GM12878 (cell line): ENCODE measurements around the gene SLC35F3. TPM values are rescaled to one million over a fixed set of nuclear protein-coding genes. Genes with fewer than 3 reads are reported as not detected.
"Not testable (repeated sequence)": the region's sequence is repeated elsewhere in the genome, so short reads cannot be mapped to it uniquely, and the experiment has no call there.

Experiments
- ATAC-seq: fragments of 200-7000 bp; cut with Tn5 transposase; 3 replicates; pipeline ENCODE4 v1.9.1; 2020; ENCODE audit warnings: mild to moderate bottlenecking, moderate library complexity
- BruUV-seq: library from RNA; stranded (reverse); fragments of 400-500 nt; replicated peaks from 2 replicates; lab custom pipeline; 2021; lab: Mats Ljungman, UMichigan
- CTCF ChIA-PET: fragments of 300-600 bp; sonication (Branson Sonifier 250); formaldehyde crosslinking; extraction: SDS; loops from one replicate; lab custom pipeline; 2021; ENCODE audit warnings: inconsistent platforms; lab: Yijun Ruan, JAX
- POLR2A ChIA-PET: fragments of 350-600 bp; formaldehyde crosslinking; extraction: SDS; loops from one replicate; lab custom pipeline; 2021; ENCODE audit warnings: inconsistent platforms; lab: Charles Lee
- RAD21 ChIA-PET: fragments of 300-600 bp; sonication (Branson Sonifier 250); formaldehyde crosslinking; loops from one replicate; lab custom pipeline; 2023; ENCODE audit warnings: antibody characterized with exemption; ENCODE audit not compliant: unreplicated experiment; lab: Charles Lee
- SMC1A ChIA-PET: fragments of 300-600 bp; sonication (Branson Sonifier 250); formaldehyde crosslinking; loops from one replicate; lab custom pipeline; 2023; ENCODE audit not compliant: unreplicated experiment, uncharacterized antibody; lab: Charles Lee
- DNase-seq: peaks from one replicate; pipeline ENCODE4 v3.0.0-alpha.2; 2011; ENCODE audit warnings: low read depth, low spot score
- FAIRE-seq: peaks from 3 replicates; lab custom pipeline; 2011; peaks lifted over from hg19 to GRCh38; lab: Jason Lieb, UNC
- H2AFZ ChIP-seq: 2 replicates; pipeline ENCODE4 v1.6.0; 2011; ENCODE audit warnings: low read depth, low read length, control low read depth; ENCODE audit not compliant: control insufficient read depth
- H3K27ac ChIP-seq: 2 replicates; pipeline ENCODE4 v1.5.1; 2011; ENCODE audit warnings: control low read depth; ENCODE audit not compliant: control insufficient read depth, insufficient read depth
- H3K27me3 ChIP-seq, 2 experiments: replicated peaks in 1 of 2; 2 replicates each; pipeline versions ENCODE4 v1.6.0 to v1.6.1; 2011; ENCODE audit warnings: low read length in 1 of 2; ENCODE audit not compliant: control insufficient read depth in 2 of 2, insufficient read depth in 2 of 2
- H3K36me3 ChIP-seq, 2 experiments: 2 replicates each; pipeline ENCODE4 v1.5.1; 2011; ENCODE audit warnings: low read length in 1 of 2; ENCODE audit not compliant: control insufficient read depth in 2 of 2, insufficient read depth in 2 of 2
- H3K4me1 ChIP-seq: 2 replicates; pipeline ENCODE4 v1.6.1; 2011; ENCODE audit warnings: mild to moderate bottlenecking, low read length, moderate library complexity, mixed read lengths; ENCODE audit not compliant: control insufficient read depth, insufficient read depth
- H3K4me2 ChIP-seq: 2 replicates; pipeline ENCODE4 v1.6.0; 2011; ENCODE audit warnings: control low read depth; ENCODE audit not compliant: control insufficient read depth, insufficient read depth
- H3K4me3 ChIP-seq: fragments of 200-600 bp; sonication (generic); 2 replicates; pipeline ENCODE4 v1.5.1; 2016
- H3K79me2 ChIP-seq: 2 replicates; pipeline ENCODE4 v1.6.0; 2011; ENCODE audit warnings: low read length; ENCODE audit not compliant: control insufficient read depth, insufficient read depth
- H3K9ac ChIP-seq: 2 replicates; pipeline ENCODE4 v1.8.0; 2011; ENCODE audit warnings: low read length, control low read depth, mixed read lengths; ENCODE audit not compliant: control insufficient read depth, insufficient read depth
- H3K9me3 ChIP-seq: replicated peaks from 3 replicates; pipeline ENCODE4 v1.5.1; 2011; ENCODE audit warnings: mild to moderate bottlenecking, low read length; ENCODE audit not compliant: control insufficient read depth, insufficient read depth
- H4K20me1 ChIP-seq: 2 replicates; pipeline ENCODE4 v1.6.0; 2011; ENCODE audit not compliant: control insufficient read depth, insufficient read depth
- CTCF ChIP-seq, 3 experiments: IDR thresholded peaks in 2 of 3; conservative IDR thresholded peaks in 1 of 3; 2 replicates each; pipeline ENCODE4 v1.5.1; 2011; ENCODE audit warnings: low read depth in 3 of 3, low read length in 3 of 3, mild to moderate bottlenecking in 3 of 3, control low read depth in 2 of 3, moderate library complexity in 2 of 3, inconsistent platforms in 1 of 3, mixed read lengths in 1 of 3; ENCODE audit not compliant: control insufficient read depth in 2 of 3, insufficient read depth in 1 of 3; ENCODE audit errors: extremely low read depth in 1 of 3
- HSF1 ChIP-seq: fragments of 150-350 bp; IDR thresholded peaks from 2 replicates; pipeline ENCODE4 v1.6.1; 2014; ENCODE audit warnings: mild to moderate bottlenecking, low read depth, low read length
- MEF2B ChIP-seq: fragments of 450-650 bp; IDR thresholded peaks from 2 replicates; pipeline ENCODE4 v1.6.1; 2018; ENCODE audit warnings: mild to moderate bottlenecking, moderate library complexity; ENCODE audit not compliant: partially characterized antibody, poor library complexity, severe bottlenecking
- RAD21 ChIP-seq: IDR thresholded peaks from 2 replicates; pipeline ENCODE4 v1.6.1; 2011; ENCODE audit warnings: mild to moderate bottlenecking, low read depth, low read length, moderate library complexity; ENCODE audit not compliant: insufficient read depth
- SPI1 ChIP-seq: IDR thresholded peaks from 2 replicates; pipeline ENCODE4 v1.6.1; 2011; ENCODE audit warnings: low read depth, mild to moderate bottlenecking, low read length, moderate library complexity, borderline replicate concordance; ENCODE audit not compliant: insufficient read depth
- USF2 ChIP-seq: IDR thresholded peaks from 2 replicates; pipeline ENCODE4 v1.6.1; 2011; ENCODE audit warnings: low read depth, low read length, improper control_type of control experiment, borderline replicate concordance
- YY1 ChIP-seq: IDR thresholded peaks from 2 replicates; pipeline ENCODE4 v1.6.1; 2011; ENCODE audit warnings: low read depth, mild to moderate bottlenecking, low read length
- WGBS: methylation state at CpG from one replicate; pipeline ENCODE4 v1.1.6; 2016; ENCODE audit warnings: low lambda C conversion rate; ENCODE audit not compliant: insufficient replicate concordance, insufficient coverage; ENCODE audit errors: missing lambda C conversion rate; 5-methylcytosine and 5-hydroxymethylcytosine counted together
- in situ Hi-C: fragments of 300-500 bp; cut with MboI; formaldehyde crosslinking; loops from 9 replicates; pipeline ENCODE4 v1.14.3; 2018; ENCODE audit warnings: mixed read lengths
- intact Hi-C: fragments of 100-400 bp; cut with micrococcal nuclease; formaldehyde crosslinking; loops from one replicate; pipeline ENCODE4 v1.14.2; 2022; ENCODE audit not compliant: unreplicated experiment
- polyA plus RNA-seq, 11 experiments: library from polyadenylated mRNA; depleted of rRNA in 4 of 11; unstranded in 6 of 11; stranded (reverse) in 5 of 11; fragments of >200 nt; fragmentation: Nextera tagmentation in 4 of 11; fragmentation: Illumina TruSeq in 1 of 11; extraction: Ambion mirVana in 4 of 11; extraction: Trizol in 1 of 11; gene quantifications; 1 replicate in 1 of 11; 2 replicates in 10 of 11; pipeline versions ENCODE4 v1.2.1 to v1.2.3, GENCODE V29; 2011 to 2016; ENCODE audit warnings: inconsistent platforms in 2 of 11, missing spikeins in 2 of 11, low read depth in 1 of 11
- total RNA-seq, 4 experiments: library from RNA; depleted of rRNA in 3 of 4; stranded (reverse); fragments of >200 nt in 3 of 4; fragmentation: Illumina TruSeq in 1 of 4; extraction: Trizol in 1 of 4; gene quantifications; 2 replicates each; pipeline versions ENCODE4 v1.2.1 to v1.2.3, GENCODE V29; 2013 to 2021

The SLC35F3 gene
- total and polyA plus RNA-seq, 10 of the 15 experiments (the other 5 are each of a cell fraction or from before 2014, with no cell fraction given) = 1.0 to 8.6 (median 5.7) TPM

GRCh38 chr1:234211855-234212254, 307.4 kb downstream of the SLC35F3 start:
- FAIRE-seq, H3K4me3 ChIP-seq, H3K79me2 ChIP-seq, DNase-seq, H3K9me3 ChIP-seq, H3K4me2 ChIP-seq, H2AFZ ChIP-seq, BruUV-seq, H3K27ac ChIP-seq, H3K27me3 ChIP-seq, H3K36me3 ChIP-seq, POLR2A ChIA-PET, H4K20me1 ChIP-seq, H3K9ac ChIP-seq, ATAC-seq: not testable (repeated sequence)
- in situ Hi-C loops = loop anchor here (25.0 kb wide), 1 partner anchor 100 kb away; no protein-coding TSS in a partner anchor
- WGBS = 0% methylated on average over 2 of the region's 2 CpGs
- intact Hi-C loops = loop anchor here (1.0 to 10.0 kb wide), 3 partner anchors 57 to 263 kb away; partner anchors contain the start of gene TARBP1
- RAD21 ChIA-PET = interaction anchor here (3.1 to 4.5 kb wide), 2 partner anchors 97 to 101 kb away, joined by 13 to 84 read pairs; no protein-coding TSS in a partner anchor
- CTCF ChIA-PET = interaction anchor here (1.0 to 12.6 kb wide), 8 partner anchors 11 to 113 kb away, joined by 3 to 312 read pairs (median 11); no protein-coding TSS in a partner anchor
- peaks cover 32% of the 10 kb centered on the region for H3K4me1 ChIP-seq
- SMC1A ChIA-PET = interaction anchor here (1.1 to 9.0 kb wide), 5 partner anchors 31 to 115 kb away, joined by 3 to 128 read pairs (median 15); no protein-coding TSS in a partner anchor

- no peak overlapping the region for H3K9ac ChIP-seq
- H3K4me1 ChIP-seq = peaks cover 34% of the 10 kb centered on the region
- no peaks in the 10 kb centered on the region; the same call in none of the 2 replicates for H3K79me2 ChIP-seq
- H3K9me3 ChIP-seq = peaks cover 2% of the 10 kb centered on the region; the same call in 2 of the 3 replicates
- H3K27ac ChIP-seq = no peak overlapping the region
- ATAC-seq (peak; percentile 55), FAIRE-seq (peak; percentile 79), DNase-seq (peak; percentile 28)
- POLR2A ChIA-PET = no interaction called here
- H3K4me2 ChIP-seq = peak overlapping the region; percentile 22
- 49% methylated on average over 4 of the region's 4 CpGs for WGBS
- intact Hi-C loops (loop anchor here (1.0 to 10.0 kb wide), 4 partner anchors 58 to 262 kb away; partner anchors contain the start of gene TARBP1), in situ Hi-C loops (loop anchor here (25.0 kb wide), 1 partner anchor 99 kb away; no protein-coding TSS in a partner anchor)
- no peaks in the 10 kb centered on the region for H4K20me1 ChIP-seq
- SMC1A ChIA-PET = interaction anchor here (0.7 to 9.0 kb wide), 11 partner anchors 9 to 119 kb away, joined by 3 to 128 read pairs (median 5); no protein-coding TSS in a partner anchor
- CTCF ChIA-PET = interaction anchor here (0.6 to 12.6 kb wide), 26 partner anchors 9 to 1559 kb away, joined by 3 to 312 read pairs (median 4); no protein-coding TSS in a partner anchor
- no peaks in the 10 kb centered on the region for H3K27me3 ChIP-seq
- H2AFZ ChIP-seq = no peak overlapping the region
- no peaks in the 10 kb centered on the region for H3K36me3 ChIP-seq
- H3K4me3 ChIP-seq = no peak overlapping the region
- no TSS peak for BruUV-seq
- RAD21 ChIA-PET = interaction anchor here (0.7 to 4.5 kb wide), 14 partner anchors 17 to 266 kb away, joined by 3 to 84 read pairs (median 3); partner anchors contain the start of gene TARBP1
- TF ChIP-seq RAD21 = peak; percentile 79
- TF ChIP-seq SPI1 = no peak
- no peak for TF ChIP-seq USF2
- TF ChIP-seq CTCF (IDR thresholded peaks at IDR 0.05 in 2 of 3, conservative IDR thresholded peaks at IDR 0.05 in 1 of 3; ENCODE audit: control insufficient read depth in 2 of 3, extremely low read depth in 1 of 3, insufficient read depth in 1 of 3, low read depth in 3 of 3, low read length in 3 of 3) = peak; percentile 68 to 72 (median 68)
- no peak for TF ChIP-seq HSF1
- no peak for TF ChIP-seq MEF2B
- no peak for TF ChIP-seq YY1
Measured at GRCh38 chr1:234212764-234213657, 308.5 kb downstream of the SLC35F3 start.
